Midbrain (tissue), 1 donor: ENCODE data around the gene STOML1.
"Not testable (repeated sequence)": the region's sequence is repeated elsewhere in the genome, so short reads cannot be mapped to it uniquely, and the experiment has no call there.

ENCODE experiments used
- DNase-seq: peaks from one replicate; lab custom pipeline; 2025; lab: John Stamatoyannopoulos, UW

Gene STOML1

DNA sequence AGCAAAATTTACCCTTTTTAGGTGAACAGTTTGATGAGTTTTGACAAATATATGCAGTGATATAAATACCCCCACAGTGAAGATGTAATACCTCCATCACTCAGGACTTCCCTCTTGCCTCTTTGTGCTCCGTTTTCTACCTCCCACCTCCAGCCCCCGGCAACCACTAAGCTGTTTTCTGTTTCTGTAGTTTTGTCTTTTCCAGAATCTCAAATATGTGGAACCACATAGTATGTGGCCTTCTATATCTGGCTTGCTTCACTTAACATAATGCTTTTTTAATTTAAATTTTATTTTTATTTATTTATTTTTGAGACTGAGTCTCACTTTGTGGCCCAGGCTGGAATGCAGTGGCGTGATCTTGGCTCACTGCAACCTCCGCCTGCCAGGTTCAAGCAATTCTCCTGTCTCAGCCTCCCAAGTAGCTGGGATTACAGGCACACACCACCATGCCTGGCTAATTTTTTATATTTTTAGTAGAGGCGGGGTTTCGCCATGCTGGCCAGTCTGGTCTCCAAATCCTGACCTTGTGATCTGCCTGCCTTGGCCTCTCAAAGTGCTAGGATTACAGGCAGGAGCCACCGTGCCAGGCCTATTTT, 31.5 kb downstream of the STOML1 start:
- not testable (repeated sequence) for DNase-seq

DNA sequence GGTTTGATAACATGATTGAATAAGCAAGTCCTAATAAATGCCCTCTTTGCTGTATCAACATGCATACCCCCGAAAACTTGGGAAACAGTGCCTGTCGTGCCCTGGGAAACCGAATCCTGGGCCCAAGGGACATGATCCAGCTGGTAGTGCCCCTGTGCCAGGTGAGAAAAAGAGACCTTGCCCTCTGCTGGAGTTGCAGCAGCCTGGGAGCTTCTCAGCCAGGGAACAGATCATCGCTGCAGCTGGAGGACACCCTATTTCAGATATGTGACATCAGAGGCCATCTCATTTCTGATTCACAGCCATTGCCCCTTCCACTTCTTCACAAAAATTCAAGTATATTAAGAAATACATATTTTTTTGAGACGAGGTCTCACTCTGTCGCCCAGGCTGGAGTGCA, 32.3 kb downstream of the STOML1 start:
- DNase-seq: no peak

DNA sequence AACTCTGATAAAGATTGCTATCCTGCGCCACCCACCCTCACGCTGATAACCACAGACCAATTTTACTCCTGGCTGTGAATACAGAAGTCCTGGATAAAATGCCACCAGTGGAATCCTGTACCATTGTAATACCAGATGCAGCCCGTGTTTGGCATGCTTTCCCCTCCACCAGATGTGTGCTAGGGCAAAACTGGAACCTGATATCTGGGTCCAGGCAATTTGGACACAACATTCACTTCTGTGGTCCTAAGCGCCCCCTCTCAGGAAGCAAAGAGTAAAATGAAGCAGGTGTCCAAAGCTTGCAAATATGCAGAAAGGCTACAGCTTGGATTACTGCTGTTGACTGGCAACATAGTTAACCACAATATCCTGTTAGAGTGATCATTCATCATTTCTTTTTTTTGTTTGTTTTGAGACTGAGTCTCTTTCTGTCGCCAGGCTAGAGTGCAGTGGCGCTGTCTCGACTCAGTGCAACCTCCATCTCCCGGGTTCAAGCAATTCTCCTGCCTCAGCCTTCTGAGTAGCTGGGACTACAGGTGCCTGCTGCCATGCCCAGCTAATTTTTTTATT, 33.0 kb downstream of the STOML1 start:
- DNase-seq: no peak

DNA sequence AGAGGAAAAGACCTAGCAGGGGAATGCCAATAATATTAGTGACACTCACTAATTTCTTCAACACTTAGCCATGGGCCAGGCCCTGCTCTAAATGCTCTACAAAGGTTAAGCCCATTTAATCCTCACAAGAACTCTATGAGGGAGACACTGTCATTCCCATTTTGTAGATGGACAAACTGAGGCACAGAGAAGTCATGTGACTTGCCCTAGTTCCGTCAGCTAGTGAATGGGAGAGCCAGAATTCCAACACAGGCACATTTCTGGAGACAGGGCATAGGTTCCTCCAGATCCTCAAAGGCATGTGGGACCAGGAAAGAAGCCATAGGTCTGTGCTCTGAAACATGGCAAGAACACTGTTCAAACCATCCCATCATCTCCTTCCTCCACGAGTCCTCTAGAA, 34.3 kb downstream of the STOML1 start:
- no peak for DNase-seq

DNA sequence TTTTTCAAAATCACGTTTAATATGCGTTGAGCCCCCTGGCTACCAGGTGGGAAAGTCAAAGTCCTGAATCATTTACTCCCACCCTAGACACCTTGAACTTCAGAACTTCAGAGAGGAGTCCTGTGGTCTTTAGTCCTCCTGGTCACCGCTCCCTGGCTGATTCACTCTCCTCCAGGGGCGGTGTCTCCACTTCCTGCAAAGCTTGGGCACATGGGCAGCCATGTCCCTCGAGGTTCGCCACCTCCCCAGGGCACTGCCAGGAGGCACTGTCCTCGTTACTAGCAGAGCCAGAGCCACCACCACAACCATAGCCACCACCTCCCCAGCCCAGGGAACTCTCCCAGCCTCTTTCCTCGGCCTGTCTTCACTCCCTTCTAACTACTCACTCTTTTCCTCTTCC, 34.8 kb downstream of the STOML1 start:
- DNase-seq: no peak

DNA sequence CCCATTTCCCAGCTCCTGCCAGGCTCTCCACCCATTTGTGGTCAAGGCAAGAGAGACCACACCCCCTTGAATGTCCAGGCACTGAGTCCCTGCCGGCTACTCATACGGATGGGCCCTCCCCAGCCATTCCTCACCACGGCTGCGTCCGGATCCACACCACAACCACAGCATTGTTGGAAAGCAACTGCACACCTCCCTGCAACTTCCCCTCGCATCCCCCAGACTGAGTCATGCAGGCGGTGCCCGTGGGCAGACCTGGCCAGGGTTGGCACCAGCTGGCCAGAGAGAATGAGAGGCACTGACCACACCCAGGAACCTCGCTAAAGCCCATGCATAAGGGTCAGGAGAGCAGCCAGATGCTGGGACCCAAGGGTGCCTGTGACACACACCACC, 35.4 kb downstream of the STOML1 start:
- DNase-seq: no peak

DNA sequence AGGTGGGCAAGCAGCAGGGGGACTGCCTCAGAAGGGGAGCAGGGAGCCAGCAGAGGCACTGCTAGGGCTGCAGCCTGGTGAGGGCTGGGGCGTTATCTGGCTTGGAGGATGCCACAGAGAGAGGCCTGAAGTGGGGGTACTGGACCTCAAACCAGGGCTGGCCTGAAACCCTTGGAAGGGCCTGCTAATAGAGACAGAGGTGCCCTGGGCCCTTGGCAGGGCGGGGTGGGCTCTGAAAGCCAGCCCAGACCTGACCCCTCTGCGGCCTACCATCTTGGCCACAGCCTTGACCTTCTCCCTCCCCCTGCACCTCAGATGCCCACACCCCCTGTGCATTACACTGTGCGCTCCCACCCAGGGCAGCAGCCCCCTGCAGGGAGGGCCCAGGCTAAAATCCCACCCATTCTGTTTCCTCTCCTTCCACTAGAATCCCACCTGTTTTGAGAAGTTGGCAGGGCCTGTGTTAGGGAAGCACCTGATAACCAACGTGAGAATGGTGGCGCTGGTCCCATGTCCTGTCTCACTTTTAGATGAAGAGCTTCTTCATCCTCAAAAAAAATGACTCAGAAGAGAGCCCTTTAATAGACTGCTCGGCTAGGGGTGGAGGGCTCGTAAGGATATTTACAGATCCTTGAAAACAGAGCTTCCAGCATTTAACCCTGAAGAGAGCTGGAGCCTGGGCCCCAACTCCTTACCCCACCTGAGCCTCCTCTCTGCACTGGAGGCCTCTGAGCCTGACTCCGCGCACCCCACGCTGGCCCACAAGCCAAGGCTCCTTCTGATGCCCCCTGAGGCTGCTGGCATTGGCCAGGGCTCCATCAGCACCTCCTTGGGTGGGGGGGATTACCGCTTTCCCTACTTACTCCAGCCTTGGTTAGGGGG, 36.0 kb downstream of the STOML1 start:
- DNase-seq: no peak

DNA sequence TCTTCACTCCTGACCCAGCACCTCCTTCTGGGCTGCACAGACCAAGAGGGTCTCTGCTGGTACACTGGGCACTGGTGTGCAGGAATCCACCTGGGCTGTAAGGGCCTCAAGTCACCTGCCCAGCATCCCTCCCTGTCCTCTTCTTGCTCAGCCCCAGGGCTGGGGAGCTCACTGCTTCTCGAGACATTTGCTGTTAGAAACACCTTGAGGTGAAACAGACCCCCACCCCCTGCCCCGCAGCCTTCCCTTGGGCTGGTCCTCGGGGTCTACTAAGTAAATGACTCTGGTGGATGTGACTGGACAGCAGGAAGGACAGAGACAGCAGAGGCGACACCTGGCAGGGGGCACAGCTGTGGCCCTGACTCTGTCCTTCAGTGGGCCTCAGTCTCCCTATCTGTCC, 36.8 kb downstream of the STOML1 start:
- DNase-seq: no peak

DNA sequence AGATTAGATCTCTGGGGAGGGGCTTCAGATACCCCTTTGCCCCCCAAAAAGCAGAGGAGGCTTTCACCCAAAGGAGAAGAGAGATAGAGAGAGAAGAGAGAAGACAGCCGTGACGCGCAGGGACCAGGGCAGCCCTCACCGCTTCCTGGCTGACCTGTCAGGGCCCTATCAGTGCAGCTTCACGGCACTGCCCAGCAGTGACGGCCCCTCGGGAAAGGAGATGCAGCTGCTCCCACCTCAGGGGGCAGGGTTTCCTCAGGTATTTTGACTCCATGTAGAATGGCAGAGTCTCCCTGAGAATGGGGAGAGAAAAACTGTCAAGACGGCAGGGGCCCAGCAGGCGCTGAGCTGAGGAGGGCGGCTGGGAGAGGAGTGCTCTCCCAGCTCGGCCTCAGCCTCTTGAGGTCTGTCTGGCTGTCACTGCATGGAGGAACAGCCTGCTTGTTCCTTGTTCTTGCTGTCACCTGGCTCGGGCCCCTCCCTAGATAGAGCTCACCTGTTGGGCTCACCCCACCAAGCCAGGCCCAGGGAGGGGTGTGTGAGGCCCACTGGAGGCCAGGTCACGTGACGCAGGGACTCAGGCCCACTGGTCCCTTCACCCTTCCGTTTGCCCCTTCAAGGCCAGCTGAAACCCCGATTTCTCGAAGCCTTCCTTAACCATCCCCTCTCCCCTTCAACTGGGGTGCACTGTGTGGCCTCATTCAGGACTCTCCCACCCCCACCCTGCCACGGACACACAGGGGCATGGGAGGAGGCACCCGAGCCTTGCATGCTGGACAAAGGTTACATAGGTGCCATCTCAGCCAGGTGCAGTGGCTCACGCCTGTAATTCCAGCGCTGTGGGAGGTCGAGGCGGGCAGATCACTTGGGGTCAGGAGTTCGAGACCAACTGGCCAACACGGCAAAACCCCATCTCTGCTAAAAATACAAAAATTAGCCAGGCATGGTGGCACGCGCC, 37.6 kb downstream of the STOML1 start:
- no peak for DNase-seq

DNA sequence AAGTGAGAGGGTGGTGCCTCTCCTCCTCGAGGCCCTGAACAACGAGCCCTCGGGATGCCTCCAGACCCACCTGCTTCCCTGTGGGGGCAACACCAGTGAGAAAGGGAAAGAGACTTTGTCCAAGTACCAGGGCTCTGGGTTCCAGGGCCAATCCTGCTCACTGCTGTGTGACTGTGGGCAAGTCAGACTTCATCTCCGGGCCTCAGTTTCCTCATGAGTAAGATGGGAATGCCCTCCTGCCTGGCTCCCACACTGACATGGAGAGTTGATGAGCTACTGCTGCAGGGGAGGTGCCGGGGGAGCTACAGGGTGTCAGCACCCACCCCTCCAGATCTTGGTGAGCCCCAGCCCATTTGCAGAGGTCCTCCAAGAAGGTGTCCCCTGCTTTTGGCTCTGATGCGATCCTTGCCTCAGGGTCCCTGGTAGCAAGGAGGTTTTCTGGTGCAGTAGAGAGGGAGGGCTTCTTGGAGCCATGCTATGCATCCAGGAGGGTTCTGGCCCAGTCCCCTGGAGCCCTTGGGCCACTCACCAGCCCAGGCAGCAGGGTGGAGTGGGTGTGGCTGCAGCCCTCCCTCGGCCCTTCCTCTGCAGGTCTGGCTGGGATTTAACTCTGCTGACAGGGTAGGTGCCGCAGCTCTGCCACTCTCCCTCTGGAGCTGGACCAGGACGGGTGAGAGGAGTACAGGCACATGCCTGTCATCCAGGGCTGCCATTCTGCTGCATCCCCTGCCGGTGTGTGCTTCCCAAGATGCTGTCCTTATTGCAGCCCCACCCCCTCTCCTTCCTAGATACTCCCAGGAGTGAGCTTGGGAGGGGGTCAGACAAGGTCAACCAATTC, 39.0 kb downstream of the STOML1 start:
- DNase-seq: no peak

DNA sequence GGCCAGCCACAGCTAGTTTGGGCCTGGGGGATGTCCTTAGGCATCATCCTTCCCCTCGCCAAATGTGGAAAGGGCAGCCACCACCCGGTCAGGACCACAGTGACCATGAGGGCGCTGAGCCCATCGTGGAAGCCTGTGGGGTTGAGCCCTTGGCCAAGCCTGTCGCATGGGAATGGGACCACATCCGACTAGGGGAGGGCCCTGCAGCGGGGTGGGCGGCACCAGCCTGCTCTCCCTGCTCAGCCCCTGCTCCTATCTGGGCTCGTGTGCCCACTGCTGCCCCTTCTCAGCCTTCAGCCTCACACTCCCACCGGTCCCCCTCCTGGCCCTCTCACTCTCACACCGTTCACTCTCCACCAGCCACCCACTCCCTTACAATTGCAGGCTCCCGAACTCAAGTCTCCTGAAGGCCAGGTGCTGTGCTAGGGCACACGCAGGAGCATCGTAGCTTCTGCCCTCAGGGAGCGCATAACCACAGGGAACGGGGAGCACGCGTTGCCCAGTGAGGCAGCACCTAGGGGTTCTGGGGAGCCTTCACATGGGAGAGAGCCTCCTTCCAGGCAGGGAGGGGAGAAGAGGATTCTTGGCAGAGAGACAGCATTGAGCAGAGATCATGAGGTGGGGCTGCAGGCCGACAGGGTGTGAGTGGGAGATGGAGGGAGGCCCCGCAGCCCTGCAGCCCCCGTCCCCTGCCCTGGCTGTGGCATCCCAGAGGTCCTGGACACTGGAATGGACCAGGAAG, 39.8 kb downstream of the STOML1 start:
- no peak for DNase-seq

DNA sequence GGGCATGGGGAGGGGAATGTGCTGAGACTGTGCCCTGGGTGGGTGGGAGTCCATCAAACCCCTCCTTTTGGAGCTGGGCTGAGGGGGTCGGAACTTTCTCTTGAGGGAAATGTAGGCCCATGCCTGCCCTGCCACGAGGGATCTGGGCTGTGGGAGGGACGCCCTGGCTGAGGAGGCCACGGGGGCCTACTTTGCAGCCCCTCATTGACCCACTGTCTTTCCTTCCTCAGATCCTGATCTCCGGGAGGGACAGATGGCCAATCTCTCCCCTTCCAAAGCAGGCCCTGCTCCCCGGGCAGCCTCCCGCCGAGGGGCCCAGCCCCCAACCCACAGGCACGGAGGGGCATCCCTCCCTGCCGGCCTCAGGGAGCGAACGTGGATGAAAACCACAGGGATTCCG, 40.5 kb downstream of the STOML1 start:
- DNase-seq: no peak

DNA sequence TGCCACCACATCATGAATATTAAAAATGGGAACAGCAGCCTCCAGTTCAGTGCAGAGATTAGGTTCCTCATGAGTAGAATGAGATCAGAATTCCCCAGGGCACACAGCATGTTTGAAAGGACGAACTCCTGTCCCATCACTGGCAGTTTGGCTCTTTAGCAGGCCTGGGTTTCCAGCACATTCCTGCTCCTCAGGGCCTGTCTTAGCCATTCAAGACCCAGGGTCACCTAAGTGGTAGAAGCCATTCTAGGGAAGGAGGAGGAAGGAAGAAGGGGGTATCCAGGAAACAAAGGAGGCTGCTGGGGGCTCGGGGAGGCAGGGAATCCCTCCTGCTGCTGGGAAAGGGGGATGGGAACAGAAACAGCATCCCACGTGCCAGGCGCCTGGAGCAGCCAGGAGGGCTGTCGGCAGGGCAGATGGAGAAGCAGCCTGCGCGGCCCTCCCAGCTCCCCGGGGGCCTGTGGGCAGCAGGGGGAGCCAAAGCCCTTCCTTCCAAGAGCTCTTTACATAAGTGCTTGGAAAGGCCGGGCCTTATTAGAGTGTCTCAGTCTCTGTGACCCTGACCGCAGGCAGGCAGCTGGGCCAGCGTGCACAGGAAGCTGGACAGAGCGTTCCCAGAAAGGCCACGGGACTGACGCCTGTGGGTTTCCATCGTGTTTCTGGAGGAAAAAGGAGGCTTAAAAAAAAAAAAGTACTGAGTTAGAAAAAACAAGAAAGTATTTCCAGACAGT, 41.1 kb downstream of the STOML1 start:
- peak; percentile 91 for DNase-seq

DNA sequence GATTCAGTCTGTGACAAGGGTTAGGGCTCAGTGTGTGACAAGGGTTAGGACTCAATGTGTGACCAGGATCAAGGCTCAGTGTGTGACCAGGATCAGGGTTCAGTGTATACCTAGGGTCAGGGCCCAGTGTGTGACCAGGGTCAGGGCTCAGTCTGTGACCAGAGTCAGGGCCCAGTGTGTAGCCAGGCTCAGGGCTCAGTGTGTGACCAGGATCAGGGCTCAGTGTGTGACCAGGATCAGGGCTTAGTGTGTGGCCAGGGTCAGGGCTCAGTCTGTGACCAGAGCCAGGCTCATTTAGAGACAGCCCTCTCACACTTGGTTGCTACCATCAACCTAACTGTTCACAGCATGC, 41.6 kb downstream of the STOML1 start:
- no peak for DNase-seq

DNA sequence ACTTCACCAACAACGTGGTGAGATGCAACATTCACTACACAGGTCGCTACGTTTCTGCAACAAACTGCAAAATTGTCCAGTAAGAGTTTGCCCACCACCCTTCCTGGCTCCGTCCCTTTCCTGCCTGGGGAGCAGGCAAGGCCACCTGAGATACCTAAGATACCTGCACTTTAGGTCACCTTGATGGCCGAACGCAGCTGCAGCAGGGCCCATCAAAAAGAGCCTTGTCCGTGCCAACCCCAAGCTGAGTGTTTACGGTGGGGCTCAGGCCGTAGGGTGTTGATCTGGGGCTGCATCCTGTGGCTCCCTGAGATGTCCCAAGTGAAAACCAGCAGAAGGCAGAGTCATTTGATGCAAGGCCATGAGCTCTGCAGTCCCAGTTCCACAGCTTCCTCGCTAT, 42.6 kb downstream of the STOML1 start:
- no peak for DNase-seq

DNA sequence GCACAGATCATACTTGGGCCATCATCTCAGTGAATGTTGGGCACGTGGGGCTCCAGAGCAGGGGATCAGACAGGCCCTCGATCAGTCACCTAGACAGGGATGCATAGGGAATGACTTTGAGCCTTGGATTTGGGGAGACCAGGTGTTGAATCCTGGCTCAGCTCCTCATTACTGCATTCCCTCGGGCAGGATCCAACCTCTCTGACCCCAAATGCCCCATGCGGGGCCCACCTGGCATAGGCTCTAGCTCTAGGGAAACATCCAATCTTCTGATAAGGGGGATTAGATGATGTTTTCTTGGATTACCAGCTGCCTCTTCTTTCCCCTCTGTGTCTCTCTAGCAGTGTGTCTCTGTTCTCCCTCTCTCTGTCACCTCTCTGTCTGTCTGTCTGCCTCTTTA, 43.1 kb downstream of the STOML1 start:
- DNase-seq: no peak

DNA sequence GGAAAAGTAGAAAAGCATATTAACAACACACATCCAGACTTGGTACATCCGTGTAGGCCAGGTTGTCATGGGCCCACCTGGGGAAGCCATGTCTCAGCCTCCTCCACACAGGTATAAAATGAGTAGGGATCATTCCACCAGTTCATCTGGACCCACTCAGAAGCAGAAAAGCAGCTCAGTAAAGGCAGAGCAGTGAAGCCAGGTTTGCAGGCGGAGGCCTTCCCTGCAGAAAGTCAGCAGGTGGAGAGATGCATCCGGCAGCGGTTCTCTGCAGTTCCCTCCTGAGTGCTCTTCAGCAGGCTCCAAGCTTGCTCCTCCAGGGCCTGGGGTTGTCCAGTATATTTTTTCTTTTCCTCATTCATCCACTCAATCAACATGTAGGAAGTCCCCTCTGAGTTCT, 43.7 kb downstream of the STOML1 start:
- DNase-seq: no peak

DNA sequence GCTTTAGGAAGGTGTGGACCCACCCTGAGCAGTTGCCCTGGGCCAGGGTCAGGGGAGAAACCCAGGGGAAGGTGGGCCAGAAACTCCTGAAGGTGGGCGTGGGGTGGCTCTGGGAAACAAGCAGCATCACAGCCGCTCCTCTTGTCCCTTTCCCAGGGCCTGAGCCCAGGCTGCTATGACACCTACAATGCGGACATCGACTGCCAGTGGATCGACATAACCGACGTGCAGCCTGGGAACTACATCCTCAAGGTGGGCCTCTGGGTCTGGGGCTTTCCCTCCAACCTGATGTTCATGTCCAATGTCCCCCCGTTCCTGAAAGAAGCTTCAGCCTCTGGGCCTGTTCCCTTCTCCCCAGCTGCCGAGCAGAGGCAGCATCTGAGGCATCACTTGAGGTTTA, 44.4 kb downstream of the STOML1 start:
- DNase-seq: no peak

DNA sequence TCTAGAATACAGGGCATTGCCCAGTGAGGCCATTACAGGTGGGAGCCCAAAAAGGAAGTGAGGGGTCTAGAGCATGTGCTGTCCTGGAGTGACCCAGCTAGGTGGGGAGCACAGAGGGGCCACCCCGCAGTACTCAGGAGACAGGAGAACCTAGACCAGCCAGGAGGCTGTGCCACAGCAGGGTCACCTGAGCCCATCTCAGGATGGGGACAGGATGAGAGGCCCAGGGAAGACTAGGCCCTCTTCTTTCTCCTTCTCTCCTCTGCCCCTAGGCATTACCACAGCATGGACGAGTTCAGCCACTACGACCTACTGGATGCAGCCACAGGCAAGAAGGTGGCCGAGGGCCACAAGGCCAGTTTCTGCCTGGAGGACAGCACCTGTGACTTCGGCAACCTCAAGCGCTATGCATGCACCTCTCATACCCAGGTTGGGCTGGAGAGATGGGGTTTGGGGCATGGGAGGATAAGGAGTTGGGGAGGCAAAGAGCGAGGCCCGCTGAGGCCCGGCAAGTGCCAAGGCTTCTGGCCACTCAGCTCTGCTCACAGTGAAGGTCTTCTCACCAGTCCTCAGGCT, 45.2 kb downstream of the STOML1 start:
- DNase-seq: no peak
